Psoas muscle (tissue), 8 donors: ENCODE results near the gene OMD. TPM values are rescaled to one million over a fixed set of nuclear protein-coding genes. Genes with fewer than 3 reads are reported as not detected.

Experiments used
- ATAC-seq, 4 donors: fragments of 200-7000 bp; cut with Tn5 transposase; one replicate each; pipeline ENCODE4 v1.9.1; 2020; ENCODE audit warnings: moderate library complexity in 3 of 4, mild to moderate bottlenecking in 2 of 4
- DNase-seq, 2 donors: peaks; one replicate each; pipeline ENCODE4 v3.0.0-alpha.2; 2020
- H3K27ac ChIP-seq: fragments of 200-600 bp; one replicate; pipeline ENCODE4 v1.8.0; 2022
- H3K27me3 ChIP-seq, 3 donors: fragments of 200-600 bp in 1 of 3; one replicate each; pipeline versions ENCODE4 v1.6.1 to v1.8.0; 2013 to 2022; ENCODE audit warnings: low read length in 2 of 3, mild to moderate bottlenecking in 2 of 3, moderate library complexity in 1 of 3; ENCODE audit not compliant: insufficient read depth in 3 of 3
- H3K36me3 ChIP-seq, 2 donors: fragments of 200-600 bp in 1 of 2; one replicate each; pipeline versions ENCODE4 v1.6.1 to v1.8.0; 2013 to 2022; ENCODE audit warnings: low read depth in 1 of 2, mild to moderate bottlenecking in 1 of 2, moderate library complexity in 1 of 2; ENCODE audit not compliant: insufficient read depth in 1 of 2
- H3K4me1 ChIP-seq: fragments of 200-600 bp; one replicate; pipeline ENCODE4 v1.8.0; 2022
- H3K4me3 ChIP-seq: fragments of 200-600 bp; one replicate; pipeline ENCODE4 v1.8.0; 2022; ENCODE audit warnings: mild to moderate bottlenecking
- H3K9me3 ChIP-seq: fragments of 200-600 bp; one replicate; pipeline ENCODE4 v1.8.0; 2022
- CTCF ChIP-seq: fragments of 200-600 bp; IDR thresholded peaks from one replicate; pipeline ENCODE4 v1.8.0; 2022; ENCODE audit warnings: antibody characterized with exemption
- WGBS, 3 donors: extraction: QIAGEN DNeasy Blood & Tissue Kit; methylation state at CpG; one replicate each; pipeline versions ENCODE4 v1.1.6 to v1.1.7; 2013; 5-methylcytosine and 5-hydroxymethylcytosine counted together
- intact Hi-C, 2 donors: fragments of 100-400 bp; cut with DNase I; formaldehyde crosslinking; loops; one replicate each; pipeline versions ENCODE4 v1.11.0 to v1.14.2; 2022
- polyA plus RNA-seq, 3 donors: library from polyadenylated mRNA; stranded (reverse); fragments of 200-250 nt; gene quantifications; one replicate each; pipeline ENCODE4 v1.2.3, GENCODE V29; 2013
- total RNA-seq, 4 donors: library from RNA; stranded (reverse); fragmentation: NEBNext Ultra II Directional in 2 of 4; extraction: Animal tissue kit (Norgen Biotek cat#: 25700) in 2 of 4; gene quantifications; one replicate each; pipeline versions ENCODE4 v1.2.1 to v1.2.4, GENCODE V29; 2021 to 2023
- donor health status: healthy with polysubstance abuse.
- donor health status: DM: no; HTN: no; CAD: no; lungs with moderate emphysema.
- donor health status: Bipolar disorder and iron deficiency.
- donor health status: healthy.
- donor health status: DM: yes; HTN: yes; CAD: no.
- donor health status: DM: no; HTN: no; CAD: no.
- donor health status: DM: no; HTN: no; CAD: no.
- donor health status: DM: yes; HTN: yes; CAD: no.

OMD gene
- total and polyA plus RNA-seq, 7 donors = 0.12 to 1.7 (median 0.68) TPM

GRCh38 chr9:92435263-92435662, 11.0 kb upstream of the OMD start:
- no peak for ATAC-seq
- H3K27ac ChIP-seq = no peak overlapping the region
- no peak overlapping the region for H3K4me3 ChIP-seq
- 90 to 97% (median 95%) methylated on average over 1 of the region's 1 CpG for WGBS, 3 donors
- no peak for DNase-seq
- intact Hi-C loops = no loop called here
- no peaks in the 10 kb centered on the region for H3K36me3 ChIP-seq
- no peak for TF ChIP-seq CTCF
- H3K4me1 ChIP-seq = peaks cover 8% of the 10 kb centered on the region
- no peaks in the 10 kb centered on the region for H3K27me3 ChIP-seq
- no peaks in the 10 kb centered on the region for H3K9me3 ChIP-seq

DNA sequence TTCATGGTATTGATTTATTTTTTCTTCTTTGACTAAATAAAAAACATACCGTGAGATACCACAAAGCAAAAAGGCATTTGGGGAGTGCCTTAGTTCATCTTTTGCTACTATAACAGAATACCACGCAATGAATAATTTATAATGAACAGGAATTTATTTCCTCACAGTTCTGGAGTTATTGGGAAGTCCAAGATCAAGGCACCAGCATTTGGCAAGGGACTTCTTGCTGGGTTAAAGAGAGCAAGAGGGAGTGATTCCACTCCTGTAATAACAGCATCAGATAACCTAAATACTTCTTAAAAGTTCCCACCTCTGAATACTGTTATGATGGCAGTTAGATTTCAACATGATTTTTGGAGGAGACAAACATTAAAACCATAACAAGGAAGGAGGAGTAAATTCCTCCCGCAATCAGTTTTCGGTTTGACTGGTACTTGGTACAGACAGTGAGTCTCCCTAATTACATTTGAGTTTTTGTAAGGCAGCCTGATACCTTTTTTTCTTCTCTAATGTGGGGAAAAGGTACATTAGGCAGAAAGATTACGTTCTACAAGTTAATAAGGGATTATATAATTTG, 8.8 kb upstream of the OMD start:
- Histone ChIP-seq H3K27ac (no peak overlapping the region), H3K4me3 (no peak overlapping the region), H3K36me3 (no peaks in the 10 kb centered on the region), H3K9me3 (no peaks in the 10 kb centered on the region), H3K27me3 (no peaks in the 10 kb centered on the region), H3K4me1 (no peaks in the 10 kb centered on the region)
- no peak for ATAC-seq
- intact Hi-C loops = no loop called here
- WGBS, 3 donors = 94 to 95% (median 95%) methylated on average over 5 of the region's 5 CpGs
- DNase-seq = no peak
- TF ChIP-seq CTCF = no peak

- H3K27me3 ChIP-seq = no peaks in the 10 kb centered on the region
- ATAC-seq (no peak), DNase-seq (no peak)
- no peak overlapping the region for H3K27ac ChIP-seq
- no peaks in the 10 kb centered on the region for H3K4me1 ChIP-seq
- no peak overlapping the region for H3K4me3 ChIP-seq
- no peaks in the 10 kb centered on the region for H3K36me3 ChIP-seq
- 70 to 80% (median 77%) methylated on average over 5 of the region's 5 CpGs for WGBS, 3 donors
- TF ChIP-seq CTCF = no peak
- intact Hi-C loops = no loop called here
- H3K9me3 ChIP-seq = no peaks in the 10 kb centered on the region
These were observed 8.1 kb upstream of the OMD start for GRCh38 chr9:92432350-92432749.

DNA sequence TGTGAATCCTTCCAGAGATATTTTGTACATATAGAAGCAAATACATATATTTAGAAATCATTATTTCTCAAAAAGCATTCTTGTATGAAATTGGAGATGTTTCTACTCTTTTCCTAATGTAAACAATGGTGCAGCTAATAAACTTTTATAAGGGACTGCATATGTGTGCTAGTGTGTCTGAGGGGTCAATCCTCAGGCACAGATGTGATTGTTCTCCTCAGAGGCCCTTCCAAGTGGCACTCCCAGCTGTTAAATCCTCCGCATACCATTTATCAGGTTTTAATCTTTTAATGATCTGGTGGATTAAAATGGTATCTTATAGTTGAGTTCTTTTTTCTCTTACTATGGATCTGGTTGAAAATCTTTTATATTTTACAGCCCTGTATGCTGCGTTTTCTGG, 5.6 kb upstream of the OMD start:
- ATAC-seq (no peak), DNase-seq (no peak)
- WGBS, 3 donors = 65 to 79% (median 66%) methylated on average over 2 of the region's 2 CpGs
- intact Hi-C loops = no loop called here
- Histone ChIP-seq H3K27me3 (no peaks in the 10 kb centered on the region), H3K4me1 (no peaks in the 10 kb centered on the region), H3K4me3 (no peak overlapping the region), H3K9me3 (no peaks in the 10 kb centered on the region), H3K27ac (no peak overlapping the region), H3K36me3 (no peaks in the 10 kb centered on the region)
- no peak for TF ChIP-seq CTCF

DNA sequence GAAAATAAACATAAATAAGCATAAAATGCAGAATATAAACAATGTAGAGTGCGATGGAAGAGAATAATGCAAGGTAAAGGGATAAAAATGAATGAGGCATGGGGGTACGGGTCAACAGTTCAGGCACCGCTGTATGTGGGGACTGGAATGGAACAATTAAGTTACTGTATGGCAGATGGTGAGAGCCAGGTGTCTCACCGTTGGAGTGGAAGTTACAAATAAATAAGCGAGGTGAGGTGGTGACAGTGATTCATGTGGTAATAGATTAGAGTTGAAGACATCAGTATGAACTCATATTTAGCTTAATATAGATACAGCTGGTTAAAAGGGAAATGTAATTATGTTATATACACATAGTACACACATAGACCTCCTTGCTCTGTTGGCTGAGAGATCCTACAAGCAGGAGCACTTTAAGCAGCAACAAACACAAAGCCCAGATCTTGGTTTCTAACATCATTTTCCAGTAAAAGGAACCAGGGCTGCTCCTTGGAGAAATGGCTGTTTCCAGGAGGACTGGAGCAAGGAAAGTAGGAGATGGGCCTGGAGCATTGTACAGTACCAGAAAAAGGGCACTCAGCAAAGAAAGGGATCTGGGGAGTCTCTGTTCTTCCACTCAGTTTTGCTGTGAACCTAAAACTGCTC, 2.4 kb upstream of the OMD start:
- 70 to 72% (median 70%) methylated on average over 5 of the region's 5 CpGs for WGBS, 3 donors
- no peaks in the 10 kb centered on the region for H3K36me3 ChIP-seq
- no peaks in the 10 kb centered on the region for H3K9me3 ChIP-seq
- no peaks in the 10 kb centered on the region for H3K27me3 ChIP-seq
- H3K4me1 ChIP-seq = no peaks in the 10 kb centered on the region
- intact Hi-C loops = no loop called here
- H3K27ac ChIP-seq = no peak overlapping the region
- H3K4me3 ChIP-seq = no peak overlapping the region
- ATAC-seq = no peak
- no peak for TF ChIP-seq CTCF
- no peak for DNase-seq
